GM21737 (cell line): ENCODE measurements around the gene GNPDA1.

Experiments used
- ATAC-seq: cut with Tn5 transposase; IDR thresholded peaks from one replicate; pipeline ENCODE4 v1.9.1; 2021; ENCODE audit warnings: mild to moderate bottlenecking, moderate library complexity; ENCODE audit not compliant: unreplicated experiment

The GNPDA1 gene

GRCh38 chr5:142024771-142025304, 12.0 kb upstream of the GNPDA1 start:
- peak; percentile 100 for ATAC-seq

- no peak for ATAC-seq
These were observed 11.0 kb upstream of the GNPDA1 start for GRCh38 chr5:142023836-142024235.

GRCh38 chr5:142020122-142020659, 7.4 kb upstream of the GNPDA1 start:
- no peak for ATAC-seq

- ATAC-seq, result peak; percentile 33
These were observed 5.1 kb upstream of the GNPDA1 start for GRCh38 chr5:142017832-142018427.

- peak; percentile 26 for ATAC-seq
These were observed 3.7 kb upstream of the GNPDA1 start for GRCh38 chr5:142016556-142016955.

GRCh38 chr5:142015781-142016533, 3.1 kb upstream of the GNPDA1 start:
- ATAC-seq, result peak; percentile 29

GRCh38 chr5:142014911-142015584, 2.2 kb upstream of the GNPDA1 start:
- ATAC-seq, result no peak

- ATAC-seq, result no peak
These were observed 1.1 kb upstream of the GNPDA1 start for GRCh38 chr5:142013734-142014521.

GRCh38 chr5:142012186-142012785, 541 bp downstream of the GNPDA1 start:
- no peak for ATAC-seq

GRCh38 chr5:142011572-142012185, 1.1 kb downstream of the GNPDA1 start:
- ATAC-seq, result no peak

GRCh38 chr5:142009886-142010285, 2.9 kb downstream of the GNPDA1 start:
- ATAC-seq, result no peak

GRCh38 chr5:142008813-142009212, 4.0 kb downstream of the GNPDA1 start:
- ATAC-seq, result no peak

GRCh38 chr5:142007237-142007544, 5.6 kb downstream of the GNPDA1 start:
- no peak for ATAC-seq

- no peak for ATAC-seq
These were observed 6.2 kb downstream of the GNPDA1 start for GRCh38 chr5:142006363-142007236.

GRCh38 chr5:142003266-142003800, 9.5 kb downstream of the GNPDA1 start:
- no peak for ATAC-seq

GRCh38 chr5:142000704-142001484, 11.9 kb downstream of the GNPDA1 start:
- ATAC-seq, result no peak

- ATAC-seq, result no peak
These were observed 12.7 kb downstream of the GNPDA1 start for GRCh38 chr5:142000173-142000572.

- ATAC-seq, result no peak
These were observed 15.4 kb downstream of the GNPDA1 start for GRCh38 chr5:141997358-141997960.
